Activated T-helper 1 cell treated with anti-CD3 and anti-CD28 coated beads, Interleukin-12 subunit alpha, Interleukin-12 subunit beta, Interleukin-2, Interleukin-4 antibody, amounts not matched to agents 30 ng/mL and 10 ng/mL and 1 ng/mL, durations not matched to agents 14 hours and 24 hours and 36 hours (primary cell): Measurements from ENCODE around the gene DLG4. TPM values are rescaled to one million over a fixed set of nuclear protein-coding genes. Genes with fewer than 3 reads are reported as not detected.

Experiments
- DNase-seq: peaks from one replicate; pipeline ENCODE4 v3.0.0; 2021; ENCODE audit warnings: low spot score
- H3K27ac Mint-ChIP-seq: one replicate; pipeline ENCODE4 v1.8.0; 2021; ENCODE audit warnings: mild to moderate bottlenecking, mixed read lengths
- H3K27me3 Mint-ChIP-seq: one replicate; pipeline ENCODE4 v1.8.0; 2022; ENCODE audit warnings: mild to moderate bottlenecking, moderate library complexity, mixed read lengths; ENCODE audit not compliant: insufficient read depth
- H3K36me3 Mint-ChIP-seq: one replicate; pipeline ENCODE4 v1.8.0; 2021; ENCODE audit warnings: low read depth, mixed read lengths
- H3K4me1 Mint-ChIP-seq: one replicate; pipeline ENCODE4 v1.8.0; 2021; ENCODE audit warnings: low read depth, mixed read lengths
- H3K4me3 Mint-ChIP-seq: one replicate; pipeline ENCODE4 v1.8.0; 2021; ENCODE audit warnings: mild to moderate bottlenecking, moderate library complexity, mixed read lengths
- H3K9me3 Mint-ChIP-seq: one replicate; pipeline ENCODE4 v1.8.0; 2021; ENCODE audit warnings: mixed read lengths
- intact Hi-C: fragments of 100-400 bp; cut with micrococcal nuclease; formaldehyde crosslinking; loops from one replicate; pipeline ENCODE4 v1.15.1; 2024
- total RNA-seq: library from RNA; stranded (reverse); gene quantifications from 2 replicates; pipeline ENCODE4 v1.2.3, GENCODE V29; 2022

Gene DLG4
- total RNA-seq, 1 donor from 2014 or later, result 15.3 TPM

GRCh38 chr17:7242717-7243452 is 23.2 kb upstream of the DLG4 start:
- Mint-ChIP-seq H3K36me3 (peaks cover 40% of the 10 kb centered on the region), H3K4me1 (peaks cover 39% of the 10 kb centered on the region), H3K27me3 (no peaks in the 10 kb centered on the region), H3K4me3 (peak overlapping the region; percentile 97), H3K27ac (peak overlapping the region; percentile 93), H3K9me3 (no peaks in the 10 kb centered on the region)
- intact Hi-C loops, result loop anchor here (2.0 kb wide), 2 partner anchors 208 to 330 kb away; no protein-coding TSS in a partner anchor
- peak; percentile 90 for DNase-seq

DNA sequence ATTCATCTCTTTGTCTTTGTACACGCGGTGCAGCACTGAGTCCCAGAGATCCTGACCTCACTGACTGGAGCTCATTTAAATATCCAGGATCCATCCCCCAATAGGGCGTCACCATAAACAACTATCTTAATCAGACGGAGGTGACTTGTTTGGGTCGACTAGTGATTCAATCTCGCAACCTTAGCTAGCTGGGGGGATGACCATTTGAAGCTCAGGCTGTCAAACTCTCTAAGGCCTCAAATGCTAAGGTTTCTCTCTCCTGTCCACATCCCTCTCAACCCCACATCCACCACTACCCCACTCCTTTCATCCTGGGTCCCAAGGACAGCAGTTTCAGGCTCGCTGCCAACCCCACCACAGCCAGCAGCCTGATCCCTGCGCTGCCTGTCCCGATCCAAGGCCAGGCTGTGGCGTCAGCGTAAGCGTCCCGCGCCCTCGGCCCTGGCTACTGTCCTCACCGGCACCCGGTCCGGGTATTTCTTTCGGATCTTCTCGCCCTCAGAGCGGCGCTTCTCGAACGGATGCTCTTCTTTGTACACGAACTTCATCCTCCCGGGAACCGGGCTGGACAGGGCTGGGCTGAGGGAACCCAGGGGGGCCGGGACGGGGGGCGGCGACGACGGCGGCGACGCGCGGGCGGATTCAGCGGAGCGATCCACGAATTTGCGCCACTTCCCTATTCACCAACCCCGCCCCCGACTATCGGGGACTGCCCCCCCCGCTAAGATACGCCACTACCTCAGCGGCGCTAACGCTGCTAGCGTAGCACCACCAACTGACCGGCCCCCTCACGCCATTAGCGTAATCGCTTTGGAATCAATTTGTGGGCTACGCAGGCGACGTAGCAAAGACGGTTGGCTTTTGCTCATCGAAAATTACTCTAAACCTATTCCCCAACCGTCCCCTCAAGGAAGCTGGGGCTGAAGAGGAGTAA is 22.4 kb upstream of the DLG4 start, which contains the start of gene GABARAP:
GABARAP (minus strand) TSS at position 667 of the 934 bp plus-strand sequence; CDS start at position 548, 119 bp downstream.
- DNase-seq, result peak; percentile 87
- no peaks in the 10 kb centered on the region for H3K27me3 Mint-ChIP-seq
- intact Hi-C loops, result loop anchor here (2.0 kb wide), 2 partner anchors 207 to 331 kb away; no protein-coding TSS in a partner anchor
- peak within 1 kb of the TSS; percentile 97 for H3K4me3 Mint-ChIP-seq
- H3K9me3 Mint-ChIP-seq, result no peaks in the 10 kb centered on the region
- H3K27ac Mint-ChIP-seq, result peak within 1 kb of the TSS; percentile 93
- peaks cover 40% of the 10 kb centered on the region for H3K36me3 Mint-ChIP-seq
- H3K4me1 Mint-ChIP-seq, result peaks cover 44% of the 10 kb centered on the region

DNA sequence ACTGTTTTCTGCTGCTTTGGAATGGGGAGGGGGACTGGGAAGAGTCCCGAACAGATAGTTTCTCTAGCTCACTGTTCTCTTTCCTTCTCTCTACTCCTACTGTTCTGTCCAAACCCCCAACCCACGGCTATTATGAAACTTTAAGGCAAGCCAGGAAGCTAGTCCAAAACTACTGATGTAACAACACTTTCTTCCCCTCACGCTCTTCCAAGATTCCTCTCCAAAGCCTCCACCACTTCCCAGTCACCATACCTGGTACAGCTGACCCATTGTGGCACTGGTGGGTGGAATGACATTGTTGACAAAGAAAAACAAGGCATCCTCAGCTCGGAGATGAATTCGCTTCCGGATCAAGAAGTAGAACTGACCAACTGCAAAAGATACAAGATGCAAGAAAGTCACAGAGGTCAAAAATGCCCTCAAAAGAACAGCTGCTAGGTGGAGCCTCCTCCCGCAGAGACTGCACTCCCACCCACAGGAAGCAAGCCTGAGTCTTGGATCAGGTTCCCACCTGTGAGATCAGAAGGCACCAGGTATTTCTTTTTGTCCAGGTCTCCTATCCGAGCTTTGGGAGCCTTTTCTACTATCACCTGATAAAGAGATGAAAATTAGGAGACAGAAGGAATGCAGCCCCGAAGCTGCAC is 21.6 kb upstream of the DLG4 start:
- Mint-ChIP-seq H3K4me1 (peaks cover 49% of the 10 kb centered on the region), H3K27ac (peak overlapping the region; percentile 93), H3K4me3 (peak overlapping the region; percentile 97), H3K9me3 (no peaks in the 10 kb centered on the region), H3K27me3 (no peaks in the 10 kb centered on the region), H3K36me3 (peaks cover 40% of the 10 kb centered on the region)
- no peak for DNase-seq
- intact Hi-C loops, result no loop called here

DNA sequence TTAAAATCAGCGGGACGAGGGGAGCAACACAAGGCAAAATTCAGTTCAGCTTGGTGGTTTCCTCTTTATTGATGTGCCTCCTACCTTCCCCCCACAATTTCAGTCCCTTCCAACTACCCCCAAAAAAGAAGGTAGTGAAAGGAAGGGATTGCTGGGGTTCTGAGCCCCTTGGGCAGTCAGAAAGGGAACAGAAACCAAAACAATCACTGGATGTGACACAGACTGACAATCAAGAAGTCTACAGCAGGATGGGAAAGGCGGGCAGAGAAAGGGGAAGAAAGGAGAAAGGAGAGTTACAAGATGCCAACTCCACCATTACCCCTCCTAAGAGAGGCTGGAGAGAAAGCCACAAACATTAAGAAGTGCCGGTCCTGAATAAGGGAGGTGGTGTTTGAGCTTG is 20.7 kb upstream of the DLG4 start:
- H3K9me3 Mint-ChIP-seq, result no peaks in the 10 kb centered on the region
- intact Hi-C loops, result no loop called here
- peaks cover 42% of the 10 kb centered on the region for H3K36me3 Mint-ChIP-seq
- H3K4me3 Mint-ChIP-seq, result peak overlapping the region; percentile 97
- peak overlapping the region; percentile 15 for H3K27ac Mint-ChIP-seq
- no peak for DNase-seq
- H3K4me1 Mint-ChIP-seq, result peaks cover 58% of the 10 kb centered on the region
- no peaks in the 10 kb centered on the region for H3K27me3 Mint-ChIP-seq

- peak within 1 kb of the TSS; percentile 97 for H3K4me3 Mint-ChIP-seq
- no peaks in the 10 kb centered on the region for H3K27me3 Mint-ChIP-seq
- peaks cover 44% of the 10 kb centered on the region for H3K36me3 Mint-ChIP-seq
These were observed 19.7 kb upstream of the DLG4 start, which contains the start of gene PHF23 for GRCh38 chr17:7239091-7240027. PHF23 (minus strand) TSS chr17:7239457; CDS start chr17:7239279, 178 bp downstream.

GRCh38 chr17:7238420-7239090 is 18.9 kb upstream of the DLG4 start:
- H3K27me3 Mint-ChIP-seq, result no peaks in the 10 kb centered on the region
- H3K4me1 Mint-ChIP-seq, result peaks cover 67% of the 10 kb centered on the region
- peak overlapping the region; percentile 97 for H3K4me3 Mint-ChIP-seq
- no peaks in the 10 kb centered on the region for H3K9me3 Mint-ChIP-seq
- intact Hi-C loops, result loop anchor here (1.0 kb wide), 7 partner anchors 14 to 197 kb away; partner anchors contain the start of genes EIF5A, ELP5, SLC2A4 and TMEM102
- no peak for DNase-seq
- peak overlapping the region; percentile 94 for H3K27ac Mint-ChIP-seq
- peaks cover 42% of the 10 kb centered on the region for H3K36me3 Mint-ChIP-seq

More at GRCh38 chr17:7239091-7240027, 19.7 kb upstream of the DLG4 start, which contains the start of gene PHF23:
- peaks cover 68% of the 10 kb centered on the region for H3K4me1 Mint-ChIP-seq
- no peaks in the 10 kb centered on the region for H3K9me3 Mint-ChIP-seq
- peak; percentile 98 for DNase-seq
- intact Hi-C loops, result loop anchor here (1.0 kb wide), 7 partner anchors 13 to 196 kb away; partner anchors contain the start of genes EIF5A, ELP5, SLC2A4 and TMEM102
- peak within 1 kb of the TSS; percentile 94 for H3K27ac Mint-ChIP-seq

DNA sequence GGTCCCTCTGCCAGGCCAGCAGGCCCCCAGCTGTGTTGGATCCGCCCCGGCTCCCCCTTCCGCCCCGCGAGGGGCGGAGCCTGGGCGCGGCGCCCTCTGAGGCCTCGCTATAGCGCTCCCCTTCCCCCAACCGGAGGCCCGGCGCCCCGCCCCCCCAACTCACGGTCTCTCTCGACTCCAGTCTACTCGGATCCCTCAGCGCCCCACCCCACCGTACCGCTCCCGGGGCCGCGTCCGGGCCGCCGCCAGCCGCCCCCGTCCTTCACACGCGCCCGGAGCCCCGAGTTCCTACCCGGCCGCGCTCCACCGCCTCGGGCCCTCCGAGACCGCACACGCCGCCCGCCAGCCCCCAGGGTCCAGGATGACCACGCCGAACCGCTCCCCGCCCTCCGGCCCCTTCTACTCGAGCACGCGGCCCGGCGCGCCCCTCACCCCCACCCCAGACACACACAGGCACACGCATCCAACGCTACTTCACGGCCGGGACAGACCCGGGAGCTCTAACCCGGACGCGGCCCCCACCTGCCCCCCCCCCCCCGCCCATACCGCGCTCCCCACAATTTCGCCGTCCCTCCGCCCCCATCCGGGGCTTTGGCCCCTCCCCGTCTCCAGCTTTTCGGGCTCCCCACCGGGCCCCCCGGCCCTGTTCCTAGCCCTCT is 18.3 kb upstream of the DLG4 start:
- Mint-ChIP-seq H3K9me3 (no peaks in the 10 kb centered on the region), H3K27me3 (no peaks in the 10 kb centered on the region), H3K27ac (peak overlapping the region; percentile 92), H3K4me3 (peak overlapping the region; percentile 97), H3K4me1 (peaks cover 69% of the 10 kb centered on the region), H3K36me3 (peaks cover 38% of the 10 kb centered on the region)
- DNase-seq, result peak; percentile 78
- intact Hi-C loops, result no loop called here

DNA sequence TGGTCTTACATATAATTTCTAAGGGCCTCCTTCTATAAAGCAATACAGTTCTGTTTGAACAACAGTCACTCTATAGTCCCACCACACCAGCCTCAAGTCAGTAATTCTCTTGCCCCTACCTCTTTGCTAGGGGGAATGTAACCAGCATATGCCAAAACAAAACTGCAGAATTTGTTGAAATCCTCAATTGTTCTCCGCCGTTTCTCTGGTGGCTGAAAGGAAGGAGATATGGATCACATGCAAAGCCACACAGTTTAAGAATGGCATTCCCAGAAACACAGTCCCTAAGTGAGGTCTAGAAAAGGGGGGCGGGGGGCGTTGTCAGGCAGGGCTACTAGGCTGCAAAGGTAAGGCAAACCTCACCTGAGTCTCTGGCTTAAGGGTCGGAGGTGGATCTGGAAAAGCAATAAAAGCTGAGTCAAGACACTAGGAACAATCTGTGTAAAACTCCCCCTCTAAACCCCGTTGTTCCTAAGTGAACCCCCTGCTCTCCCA is 17.7 kb upstream of the DLG4 start:
- H3K27ac Mint-ChIP-seq, result peak overlapping the region; percentile 92
- H3K27me3 Mint-ChIP-seq, result no peaks in the 10 kb centered on the region
- peaks cover 67% of the 10 kb centered on the region for H3K4me1 Mint-ChIP-seq
- H3K36me3 Mint-ChIP-seq, result peaks cover 38% of the 10 kb centered on the region
- no peaks in the 10 kb centered on the region for H3K9me3 Mint-ChIP-seq
- H3K4me3 Mint-ChIP-seq, result peak overlapping the region; percentile 97
- intact Hi-C loops, result no loop called here
- no peak for DNase-seq

GRCh38 chr17:7236808-7237207 is 17.2 kb upstream of the DLG4 start:
- H3K27me3 Mint-ChIP-seq, result no peaks in the 10 kb centered on the region
- H3K27ac Mint-ChIP-seq, result peak overlapping the region; percentile 92
- peaks cover 37% of the 10 kb centered on the region for H3K36me3 Mint-ChIP-seq
- intact Hi-C loops, result no loop called here
- H3K9me3 Mint-ChIP-seq, result no peaks in the 10 kb centered on the region
- peak overlapping the region; percentile 97 for H3K4me3 Mint-ChIP-seq
- no peak for DNase-seq
- H3K4me1 Mint-ChIP-seq, result peaks cover 68% of the 10 kb centered on the region

DNA sequence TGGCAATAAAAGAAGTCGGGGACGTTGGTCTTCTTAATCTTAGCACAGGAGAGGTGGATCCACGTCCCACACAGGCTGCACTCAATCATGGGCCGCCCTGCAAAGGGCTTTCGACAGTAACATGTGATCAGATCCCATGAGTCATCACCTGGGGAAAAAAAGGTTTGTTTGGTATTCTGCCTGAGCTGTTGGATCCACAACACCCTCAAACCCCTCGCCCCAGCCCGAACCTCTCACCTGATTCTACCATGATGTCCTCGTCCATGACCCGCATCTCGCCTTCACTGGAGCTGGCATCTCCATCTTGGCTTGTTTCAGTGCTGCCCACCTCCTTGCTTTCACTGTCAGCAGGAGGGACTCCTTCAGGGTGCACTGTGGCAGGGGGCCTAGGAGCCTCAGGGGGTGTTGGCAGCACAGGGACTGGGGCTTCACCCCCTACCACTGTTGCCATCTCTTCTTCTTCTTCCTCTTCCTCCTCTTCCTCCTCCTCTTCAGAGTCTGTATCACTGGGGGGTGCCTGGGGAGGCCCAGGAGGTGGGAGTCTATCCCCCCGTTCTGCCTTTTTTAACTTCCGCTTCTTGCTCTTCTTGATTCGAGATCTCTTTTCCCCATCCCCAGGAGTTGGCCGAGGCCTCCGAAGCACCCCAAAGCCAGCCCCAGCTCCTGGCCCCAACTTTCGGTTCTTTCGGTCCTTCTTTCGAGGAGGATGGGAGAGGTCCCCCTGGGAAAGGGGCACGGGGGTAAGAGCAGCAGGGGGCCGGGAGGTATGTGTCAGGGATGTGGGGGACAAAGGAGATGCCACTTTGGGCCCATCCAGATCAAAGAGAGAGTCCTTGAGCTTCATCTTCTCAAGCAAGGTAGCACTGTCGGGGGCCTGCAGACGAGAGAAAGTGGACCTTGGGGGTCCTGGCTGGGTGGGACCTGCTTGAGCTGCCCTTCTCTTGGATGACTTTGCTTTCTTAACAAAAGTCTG is 16.3 kb upstream of the DLG4 start:
- Mint-ChIP-seq H3K4me3 (peak overlapping the region; percentile 91), H3K27ac (peak overlapping the region; percentile 67), H3K36me3 (peaks cover 36% of the 10 kb centered on the region), H3K27me3 (no peaks in the 10 kb centered on the region), H3K4me1 (peaks cover 61% of the 10 kb centered on the region), H3K9me3 (no peaks in the 10 kb centered on the region)
- intact Hi-C loops, result no loop called here
- DNase-seq, result no peak
